HG03060 (cell line): Measurements from ENCODE around the gene CELF4.

Experiments
- ATAC-seq: cut with Tn5 transposase; IDR thresholded peaks from one replicate; pipeline ENCODE4 v1.9.1; 2021; ENCODE audit warnings: low read depth, moderate number of reproducible peaks; ENCODE audit not compliant: unreplicated experiment

CELF4 gene

GRCh38 chr18:37550118-37550875, 15.3 kb downstream of the CELF4 start:
- no peak for ATAC-seq

- no peak for ATAC-seq
Measured at GRCh38 chr18:37548679-37549289, 16.8 kb downstream of the CELF4 start.

- no peak for ATAC-seq
Measured at GRCh38 chr18:37547196-37547827, 18.3 kb downstream of the CELF4 start.

GRCh38 chr18:37546651-37547050, 18.9 kb downstream of the CELF4 start:
- no peak for ATAC-seq

- no peak for ATAC-seq
Measured at GRCh38 chr18:37546272-37546537, 19.4 kb downstream of the CELF4 start.

- ATAC-seq: no peak
Measured at GRCh38 chr18:37545461-37546271, 19.9 kb downstream of the CELF4 start.

GRCh38 chr18:37544713-37545112, 20.9 kb downstream of the CELF4 start:
- no peak for ATAC-seq

- no peak for ATAC-seq
Measured at GRCh38 chr18:37544217-37544616, 21.4 kb downstream of the CELF4 start.

- ATAC-seq: no peak
Measured at GRCh38 chr18:37543321-37543720, 22.3 kb downstream of the CELF4 start.

GRCh38 chr18:37541517-37541916, 24.1 kb downstream of the CELF4 start:
- no peak for ATAC-seq

GRCh38 chr18:37540424-37541138, 25.0 kb downstream of the CELF4 start:
- no peak for ATAC-seq

- no peak for ATAC-seq
Measured at GRCh38 chr18:37539236-37539635, 26.4 kb downstream of the CELF4 start.

- no peak for ATAC-seq
Measured at GRCh38 chr18:37538526-37539205, 26.9 kb downstream of the CELF4 start.

- peak; percentile 51 for ATAC-seq
Measured at GRCh38 chr18:37537868-37538525, 27.6 kb downstream of the CELF4 start.

- ATAC-seq: no peak
Measured at GRCh38 chr18:37536656-37537055, 28.9 kb downstream of the CELF4 start.

GRCh38 chr18:37535968-37536367, 29.6 kb downstream of the CELF4 start:
- ATAC-seq: no peak

- no peak for ATAC-seq
Measured at GRCh38 chr18:37534627-37535026, 31.0 kb downstream of the CELF4 start.

- no peak for ATAC-seq
Measured at GRCh38 chr18:37533647-37534584, 31.7 kb downstream of the CELF4 start.
